ENCODE measurements around the gene MED22.
"Not testable (repeated sequence)": the region's sequence is repeated elsewhere in the genome, so short reads cannot be mapped to it uniquely, and the experiment has no call there.

The MED22 gene

GRCh38 chr9:133341369-133342068 lies 6.4 kb downstream of the MED22 start:
- peak; percentile 24 to 84 (median 76) for DNase-seq
- ChIA-PET CTCF (interaction anchor here (0.8 to 3.0 kb wide), 11 partner anchors 9 to 155 kb away, joined by 3 to 18 read pairs (median 8); no protein-coding TSS in a partner anchor), POLR2A (interaction anchor here (0.9 kb wide), 1 partner anchor 133 kb away, joined by 3 read pairs; no protein-coding TSS in a partner anchor)

DNA sequence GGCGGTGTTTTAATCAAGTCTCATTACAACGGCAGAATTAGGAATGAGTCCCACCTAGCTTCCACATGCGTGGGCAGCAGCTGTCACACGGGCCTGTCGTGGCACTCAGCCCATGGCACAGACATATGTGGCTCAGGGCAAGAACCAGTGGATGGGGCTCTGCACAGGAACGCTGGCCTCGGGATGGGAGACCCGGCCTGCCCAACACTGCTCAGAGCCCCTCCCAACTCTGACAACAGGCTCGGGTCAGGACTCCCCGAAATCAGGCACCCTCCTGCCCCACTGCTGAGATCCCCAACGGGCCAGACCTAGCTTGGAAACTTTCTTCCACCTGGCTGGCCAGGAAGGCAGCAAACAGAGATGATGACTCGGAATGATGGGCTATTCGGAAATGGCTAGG lies 7.0 kb downstream of the MED22 start:
- POLR2A ChIA-PET, result no interaction called here
- no peak for DNase-seq
- Histone ChIP-seq H3K4me3 (ENCODE audit: control insufficient read depth in 1 of 7, extremely low read depth in 1 of 7, insufficient read depth in 4 of 7, low read depth in 2 of 7, low read length in 6 of 7) (peak overlapping the region in 4 of 7 experiments; percentile 14 to 37 (median 27)), H3K9me3 (ENCODE audit: control extremely low read depth in 1 of 5, control insufficient read depth in 4 of 5, insufficient read depth in 2 of 5, low read depth in 1 of 5, low read length in 4 of 5) (no peaks in the 10 kb centered on the region), H3K27ac (ENCODE audit: insufficient read depth in 1 of 2, low read depth in 1 of 2, low read length in 2 of 2, poor library complexity in 1 of 2, severe bottlenecking in 2 of 2) (peak overlapping the region in 1 of 2 experiments; percentile 65), H3K4me1 (ENCODE audit: control extremely low read depth in 1 of 4, control insufficient read depth in 4 of 4, insufficient read depth in 4 of 4, low read length in 3 of 4) (peaks cover 3 to 55% (median 54%) of the 10 kb centered on the region in 4 experiments), H3K36me3 (ENCODE audit: control insufficient read depth in 4 of 4, insufficient read depth in 4 of 4, low read length in 3 of 4) (peaks cover 6 to 68% (median 32%) of the 10 kb centered on the region in 4 experiments), H3K27me3 (replicated peaks in 2 of 5; ENCODE audit: control insufficient read depth in 4 of 5, insufficient read depth in 5 of 5, low read length in 4 of 5) (no peaks in the 10 kb centered on the region)
- 85% methylated on average over 13 of the region's 13 CpGs for WGBS (ENCODE audit: insufficient coverage)
- CTCF ChIA-PET, result interaction anchor here (0.8 to 3.0 kb wide), 8 partner anchors 10 to 152 kb away, joined by 3 to 18 read pairs (median 7); no protein-coding TSS in a partner anchor

More at GRCh38 chr9:133341369-133342068, 6.4 kb downstream of the MED22 start:
- Histone ChIP-seq H3K9me3 (ENCODE audit: control extremely low read depth in 1 of 5, control insufficient read depth in 4 of 5, insufficient read depth in 2 of 5, low read depth in 1 of 5, low read length in 4 of 5) (no peaks in the 10 kb centered on the region), H3K36me3 (ENCODE audit: control insufficient read depth in 4 of 4, insufficient read depth in 4 of 4, low read length in 3 of 4) (peaks cover 6 to 69% (median 33%) of the 10 kb centered on the region in 4 experiments), H3K27me3 (replicated peaks in 2 of 5; ENCODE audit: control insufficient read depth in 4 of 5, insufficient read depth in 5 of 5, low read length in 4 of 5) (no peaks in the 10 kb centered on the region), H3K27ac (ENCODE audit: insufficient read depth in 1 of 2, low read depth in 1 of 2, low read length in 2 of 2, poor library complexity in 1 of 2, severe bottlenecking in 2 of 2) (peak overlapping the region in 1 of 2 experiments; percentile 65), H3K4me1 (ENCODE audit: control extremely low read depth in 1 of 4, control insufficient read depth in 4 of 4, insufficient read depth in 4 of 4, low read length in 3 of 4) (peaks cover 3 to 57% (median 55%) of the 10 kb centered on the region in 4 experiments), H3K4me3 (ENCODE audit: control insufficient read depth in 1 of 7, extremely low read depth in 1 of 7, insufficient read depth in 4 of 7, low read depth in 2 of 7, low read length in 6 of 7) (peak overlapping the region in 4 of 7 experiments; percentile 7 to 37 (median 26))
- 78% methylated on average over 12 of the region's 15 CpGs for WGBS (ENCODE audit: insufficient coverage)

- ChIA-PET POLR2A (interaction anchor here (1.0 kb wide), 1 partner anchor 8 kb away, joined by 3 read pairs; the partner anchor contains the start of genes MED22 and RPL7A), CTCF (interaction anchor here (0.8 to 3.0 kb wide), 7 partner anchors 10 to 155 kb away, joined by 4 to 18 read pairs (median 5); no protein-coding TSS in a partner anchor)
- H3K4me1 ChIP-seq (ENCODE audit: control extremely low read depth in 1 of 4, control insufficient read depth in 4 of 4, insufficient read depth in 4 of 4, low read length in 3 of 4), result peaks cover 3 to 57% (median 56%) of the 10 kb centered on the region in 4 experiments
- H3K4me3 ChIP-seq (ENCODE audit: control insufficient read depth in 1 of 7, extremely low read depth in 1 of 7, insufficient read depth in 4 of 7, low read depth in 2 of 7, low read length in 6 of 7), result peak overlapping the region in 2 of 7 experiments; percentile 14 to 26
- H3K9me3 ChIP-seq (ENCODE audit: control extremely low read depth in 1 of 5, control insufficient read depth in 4 of 5, insufficient read depth in 2 of 5, low read depth in 1 of 5, low read length in 4 of 5), result no peaks in the 10 kb centered on the region
- DNase-seq, result peak in 2 of 3 donors; percentile 48 to 59
- 8% methylated on average over 2 of the region's 3 CpGs for WGBS (ENCODE audit: insufficient coverage)
- H3K27ac ChIP-seq (ENCODE audit: insufficient read depth in 1 of 2, low read depth in 1 of 2, low read length in 2 of 2, poor library complexity in 1 of 2, severe bottlenecking in 2 of 2), result peak overlapping the region in 1 of 2 experiments; percentile 65
- H3K27me3 ChIP-seq (replicated peaks in 2 of 5; ENCODE audit: control insufficient read depth in 4 of 5, insufficient read depth in 5 of 5, low read length in 4 of 5), result no peaks in the 10 kb centered on the region
- H3K36me3 ChIP-seq (ENCODE audit: control insufficient read depth in 4 of 4, insufficient read depth in 4 of 4, low read length in 3 of 4), result peaks cover 3 to 61% (median 27%) of the 10 kb centered on the region in 4 experiments
Observed at GRCh38 chr9:133340256-133340655, 7.7 kb downstream of the MED22 start.

DNA sequence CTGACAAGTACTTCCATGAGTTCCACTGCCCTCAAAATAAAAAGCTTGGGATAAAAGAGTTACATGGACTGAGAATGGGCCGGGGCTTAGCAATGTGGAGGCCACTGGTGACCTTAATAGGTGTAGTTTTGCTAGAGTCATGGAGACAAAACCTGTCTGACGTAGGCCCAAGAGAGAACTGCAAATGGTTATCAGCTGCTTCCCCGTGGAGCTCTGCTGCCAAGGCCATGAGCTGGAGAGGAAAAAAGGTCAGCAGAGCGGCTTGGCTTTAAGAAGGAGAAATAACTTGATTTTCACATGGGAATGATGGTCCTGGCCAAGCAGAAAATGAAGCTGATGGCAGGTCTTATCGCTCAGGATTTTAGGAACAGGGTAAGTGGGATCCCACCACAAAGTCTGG lies 8.3 kb downstream of the MED22 start:
- Histone ChIP-seq H3K27me3 (replicated peaks in 2 of 5; ENCODE audit: control insufficient read depth in 4 of 5, insufficient read depth in 5 of 5, low read length in 4 of 5) (no peaks in the 10 kb centered on the region), H3K4me3 (ENCODE audit: control insufficient read depth in 1 of 7, extremely low read depth in 1 of 7, insufficient read depth in 4 of 7, low read depth in 2 of 7, low read length in 6 of 7) (no peak overlapping the region), H3K27ac (ENCODE audit: insufficient read depth in 1 of 2, low read depth in 1 of 2, low read length in 2 of 2, poor library complexity in 1 of 2, severe bottlenecking in 2 of 2) (no peak overlapping the region), H3K4me1 (ENCODE audit: control extremely low read depth in 1 of 4, control insufficient read depth in 4 of 4, insufficient read depth in 4 of 4, low read length in 3 of 4) (peaks cover 6 to 64% (median 62%) of the 10 kb centered on the region in 4 experiments), H3K36me3 (ENCODE audit: control insufficient read depth in 4 of 4, insufficient read depth in 4 of 4, low read length in 3 of 4) (peaks cover 2 to 57% (median 21%) of the 10 kb centered on the region in 4 experiments), H3K9me3 (ENCODE audit: control extremely low read depth in 1 of 5, control insufficient read depth in 4 of 5, insufficient read depth in 2 of 5, low read depth in 1 of 5, low read length in 4 of 5) (no peaks in the 10 kb centered on the region)
- DNase-seq, result no peak
- ChIA-PET POLR2A (interaction anchor here (0.9 to 1.0 kb wide), 2 partner anchors 8 to 10 kb away, joined by 3 read pairs; partner anchors contain the start of genes MED22 and RPL7A), CTCF (interaction anchor here (0.8 to 3.0 kb wide), 7 partner anchors 11 to 154 kb away, joined by 4 to 18 read pairs (median 5); partner anchors contain the start of genes SURF1 and SURF2)
- whole genome bisulfite sequencing (ENCODE audit: insufficient coverage), result 96% methylated on average over 4 of the region's 5 CpGs

- DNase-seq, result peak; percentile 91 to 96 (median 94)
- H3K27me3 ChIP-seq (replicated peaks in 2 of 5; ENCODE audit: control insufficient read depth in 4 of 5, insufficient read depth in 5 of 5, low read length in 4 of 5), result no peaks in the 10 kb centered on the region
- no peaks in the 10 kb centered on the region for H3K9me3 ChIP-seq (ENCODE audit: control extremely low read depth in 1 of 5, control insufficient read depth in 4 of 5, insufficient read depth in 2 of 5, low read depth in 1 of 5, low read length in 4 of 5)
- POLR2A ChIA-PET, result interaction anchor here (0.6 kb wide), 3 partner anchors 16 to 156 kb away, joined by 4 to 7 read pairs (median 4); partner anchors contain the start of genes STKLD1 and SURF4
- H3K4me3 ChIP-seq (ENCODE audit: control insufficient read depth in 1 of 7, extremely low read depth in 1 of 7, insufficient read depth in 4 of 7, low read depth in 2 of 7, low read length in 6 of 7), result peak within 1 kb of the TSS; percentile 62 to 95 (median 83)
- CTCF ChIA-PET, result interaction anchor here (0.6 to 2.0 kb wide), 3 partner anchors 15 to 150 kb away, joined by 3 to 7 read pairs (median 3); no protein-coding TSS in a partner anchor
- WGBS (ENCODE audit: insufficient coverage), result 8% methylated on average over 46 of the region's 70 CpGs
- peaks cover 12 to 61% (median 32%) of the 10 kb centered on the region in 4 experiments for H3K36me3 ChIP-seq (ENCODE audit: control insufficient read depth in 4 of 4, insufficient read depth in 4 of 4, low read length in 3 of 4)
- peak within 1 kb of the TSS; percentile 58 to 88 for H3K27ac ChIP-seq (ENCODE audit: insufficient read depth in 1 of 2, low read depth in 1 of 2, low read length in 2 of 2, poor library complexity in 1 of 2, severe bottlenecking in 2 of 2)
- H3K4me1 ChIP-seq (ENCODE audit: control extremely low read depth in 1 of 4, control insufficient read depth in 4 of 4, insufficient read depth in 4 of 4, low read length in 3 of 4), result peaks cover 7 to 48% (median 44%) of the 10 kb centered on the region in 4 experiments
Observed at GRCh38 chr9:133335924-133336811, 11.8 kb downstream of the MED22 start, which contains the start of gene SURF6. TSS of gene SURF6 (minus strand) at chr9:133336188. CDS start at chr9:133336132, 56 bp downstream.

DNA sequence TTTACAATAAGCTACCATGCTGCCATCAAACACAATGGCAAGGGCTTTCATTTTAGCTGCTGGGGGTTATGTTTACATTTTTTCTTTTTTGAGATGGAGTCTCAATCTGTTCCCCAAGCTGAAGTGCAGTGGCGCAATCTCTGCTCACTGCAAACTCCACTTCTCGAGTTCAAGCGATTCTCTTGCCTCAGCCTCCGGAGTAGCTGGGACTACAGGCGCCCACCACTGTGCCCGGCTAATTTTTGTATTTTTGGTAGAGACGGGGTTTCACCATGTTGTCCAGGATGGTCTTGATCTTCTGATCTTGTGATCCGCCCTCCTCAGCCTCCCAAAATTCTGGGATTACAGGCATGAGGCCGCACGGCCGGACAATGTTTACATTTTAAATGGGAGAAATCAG lies 13.0 kb downstream of the MED22 start:
- Histone ChIP-seq H3K4me3 (ENCODE audit: control insufficient read depth in 1 of 7, extremely low read depth in 1 of 7, insufficient read depth in 4 of 7, low read depth in 2 of 7, low read length in 6 of 7) (peak overlapping the region in 6 of 7 experiments; percentile 62 to 95 (median 81)), H3K36me3 (ENCODE audit: control insufficient read depth in 4 of 4, insufficient read depth in 4 of 4, low read length in 3 of 4) (peaks cover 18 to 58% (median 42%) of the 10 kb centered on the region in 4 experiments), H3K27ac (ENCODE audit: insufficient read depth in 1 of 2, low read depth in 1 of 2, low read length in 2 of 2, poor library complexity in 1 of 2, severe bottlenecking in 2 of 2) (peak overlapping the region; percentile 58 to 88), H3K4me1 (ENCODE audit: control extremely low read depth in 1 of 4, control insufficient read depth in 4 of 4, insufficient read depth in 4 of 4, low read length in 3 of 4) (peaks cover 7 to 35% (median 31%) of the 10 kb centered on the region in 4 experiments)
- DNase-seq; H3K27me3 ChIP-seq (replicated peaks in 2 of 5; ENCODE audit: control insufficient read depth in 4 of 5, insufficient read depth in 5 of 5, low read length in 4 of 5); H3K9me3 ChIP-seq (ENCODE audit: control extremely low read depth in 1 of 5, control insufficient read depth in 4 of 5, insufficient read depth in 2 of 5, low read depth in 1 of 5, low read length in 4 of 5); POLR2A ChIA-PET: not testable (repeated sequence)
- CTCF ChIA-PET, result interaction anchor here (0.8 to 2.0 kb wide), 6 partner anchors 8 to 154 kb away, joined by 3 to 7 read pairs (median 3); no protein-coding TSS in a partner anchor
- 96% methylated on average over 5 of the region's 11 CpGs for whole genome bisulfite sequencing (ENCODE audit: insufficient coverage)
